NCI-H526 (cell line): Measurements from ENCODE around the gene ZKSCAN8.
"Not testable (repeated sequence)": the region's sequence is repeated elsewhere in the genome, so short reads cannot be mapped to it uniquely, and the experiment has no call there.

Source experiments
- DNase-seq, 2 experiments: peaks; one replicate each; lab custom pipeline; 2025; lab: John Stamatoyannopoulos, UW

ZKSCAN8 gene

DNA sequence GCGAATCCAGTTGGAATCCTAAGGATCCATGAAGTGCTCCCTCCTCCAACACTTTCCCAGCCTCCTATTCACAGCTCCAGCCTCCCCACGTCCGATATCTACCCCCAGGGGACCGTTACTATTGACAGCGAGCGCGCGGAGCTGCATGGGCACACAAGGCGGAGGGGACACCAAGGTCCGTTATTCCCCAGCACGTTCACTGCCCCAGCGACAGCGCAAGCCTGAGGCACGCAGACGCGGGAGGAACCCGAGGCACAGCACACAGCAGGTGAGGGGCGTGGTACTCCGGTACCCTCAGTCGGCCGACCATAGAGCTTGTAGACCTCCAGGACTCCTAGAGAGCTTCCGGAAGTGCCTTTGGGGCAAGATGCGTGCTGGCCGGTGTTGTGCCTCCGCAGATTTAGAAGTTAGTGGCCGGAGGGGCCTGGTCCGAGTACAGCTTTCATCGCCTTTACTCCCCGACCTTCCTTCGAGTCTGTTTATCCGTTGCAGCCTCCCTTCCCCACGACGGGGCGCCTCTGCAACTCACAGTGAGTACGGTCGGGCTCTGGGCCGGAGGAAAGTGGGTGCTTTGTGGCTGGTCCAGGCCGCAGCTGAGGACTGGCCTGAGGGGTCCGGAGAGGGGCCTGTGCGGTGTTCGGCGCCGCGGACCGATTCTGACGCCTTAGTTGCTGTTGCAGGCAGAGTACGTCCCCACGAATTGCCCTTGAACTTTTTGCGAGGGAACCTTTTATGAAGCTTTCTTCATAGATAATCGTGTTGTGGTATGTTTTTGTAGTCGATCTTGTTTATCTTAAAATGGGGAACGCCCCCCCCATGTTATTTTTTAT lies at the start of gene ZKSCAN8:
Gene ZKSCAN8 (plus strand): TSS at position 384 of the 830 bp plus-strand sequence. CDS start 6,525 bp downstream, outside the sequence.
- DNase-seq: peak; percentile 92 to 97

- DNase-seq: not testable (repeated sequence)
Measured at GRCh38 chr6:28102222-28102621, 39.5 kb upstream of the ZKSCAN8 start.

DNA sequence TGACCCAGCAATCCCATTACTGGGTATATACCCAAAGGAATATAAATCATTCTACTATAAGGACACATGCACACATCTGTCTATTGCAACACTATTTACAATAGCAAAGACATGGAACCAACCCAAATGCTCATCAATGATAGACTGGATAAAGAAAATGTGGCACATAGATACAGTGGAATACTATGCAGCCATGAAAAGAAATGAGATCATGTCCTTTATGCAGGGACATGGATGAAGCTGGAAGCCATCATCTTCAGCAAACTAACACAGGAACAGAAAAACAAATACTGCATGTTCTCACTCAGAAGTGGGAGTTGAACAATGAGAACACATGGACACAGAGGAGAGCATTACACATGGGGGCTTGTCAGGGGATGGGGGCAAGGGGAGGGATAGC lies 39.0 kb upstream of the ZKSCAN8 start:
- DNase-seq: not testable (repeated sequence)

- peak; percentile 73 to 91 for DNase-seq
Measured at GRCh38 chr6:28104392-28105244, 37.1 kb upstream of the ZKSCAN8 start.

GRCh38 chr6:28105245-28105639 lies 36.4 kb upstream of the ZKSCAN8 start:
- peak in 1 of 2 experiments; percentile 20 for DNase-seq

- no peak for DNase-seq
Measured at GRCh38 chr6:28107506-28107905, 34.2 kb upstream of the ZKSCAN8 start.

DNA sequence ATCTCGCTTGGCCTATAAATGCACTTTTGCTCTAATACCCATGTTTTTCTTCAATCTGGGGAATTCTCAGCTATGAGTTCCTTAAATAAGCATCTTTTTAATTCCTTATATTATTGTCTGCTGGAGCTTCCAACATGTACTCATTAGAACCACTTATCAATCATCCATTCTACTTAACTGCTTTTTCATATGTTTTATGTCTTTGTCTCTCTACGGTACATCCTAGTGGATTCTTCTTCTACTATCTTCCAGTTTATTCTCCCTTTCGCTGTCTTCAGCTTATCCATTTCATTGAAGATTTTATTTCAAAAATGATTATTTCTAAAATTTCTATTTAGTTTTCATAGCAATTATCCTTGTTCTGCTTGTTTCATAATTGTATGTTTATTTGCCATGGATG lies 29.7 kb upstream of the ZKSCAN8 start:
- DNase-seq: no peak

GRCh38 chr6:28115799-28116198 lies 25.9 kb upstream of the ZKSCAN8 start:
- DNase-seq: no peak

DNA sequence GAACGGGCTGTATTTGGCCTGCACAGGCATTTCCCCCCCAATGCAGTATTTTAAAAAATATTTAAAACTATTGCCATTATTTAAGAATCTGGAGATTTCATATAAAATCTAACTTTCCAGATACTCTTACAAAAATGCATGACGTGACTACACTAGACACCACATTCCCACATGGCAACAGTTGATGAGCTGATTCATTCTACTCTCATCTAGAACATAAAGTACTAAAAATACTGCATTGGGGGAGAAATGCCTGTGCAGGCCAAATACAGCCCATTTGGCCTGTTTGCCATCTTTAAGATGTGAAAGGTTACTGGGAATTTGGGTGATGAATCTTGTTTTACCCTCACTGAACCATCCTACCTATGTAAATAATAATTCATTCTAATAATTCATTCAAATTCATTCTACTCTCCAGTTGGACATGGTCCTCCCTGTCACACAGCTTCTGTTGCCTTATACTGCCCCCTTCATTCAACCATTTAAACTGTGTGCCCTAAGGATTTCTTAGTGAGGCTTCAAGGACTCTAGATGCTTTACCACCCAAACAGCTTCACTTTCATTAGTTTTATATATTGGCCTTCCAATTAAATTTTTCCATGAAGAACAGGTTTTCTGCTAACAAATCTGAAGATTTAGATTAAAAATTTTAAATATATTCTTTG lies 24.2 kb upstream of the ZKSCAN8 start:
- DNase-seq: peak in 1 of 2 experiments; percentile 26

GRCh38 chr6:28118217-28118616 lies 23.5 kb upstream of the ZKSCAN8 start:
- DNase-seq: no peak

GRCh38 chr6:28121876-28122275 lies 19.8 kb upstream of the ZKSCAN8 start:
- DNase-seq: no peak

DNA sequence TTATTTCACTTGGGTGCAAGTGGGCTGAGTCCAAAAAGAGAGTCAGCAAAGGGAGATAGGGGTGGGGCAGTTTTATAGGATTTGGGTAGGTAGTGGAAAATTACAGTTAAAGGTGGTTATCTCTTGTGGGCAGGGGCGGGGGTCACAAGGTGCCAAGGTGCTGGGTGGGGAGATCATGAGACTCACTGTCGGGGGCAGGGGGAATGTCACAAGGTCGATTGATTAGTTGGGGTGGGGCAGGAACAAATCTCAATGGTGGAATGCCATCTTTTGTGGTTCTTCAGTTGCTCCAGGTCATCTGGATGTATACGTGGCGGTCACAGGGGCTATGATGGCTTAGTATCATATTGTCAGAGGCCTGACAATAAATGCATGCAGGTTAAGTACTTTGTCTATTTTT lies 19.4 kb upstream of the ZKSCAN8 start:
- DNase-seq: not testable (repeated sequence)

DNA sequence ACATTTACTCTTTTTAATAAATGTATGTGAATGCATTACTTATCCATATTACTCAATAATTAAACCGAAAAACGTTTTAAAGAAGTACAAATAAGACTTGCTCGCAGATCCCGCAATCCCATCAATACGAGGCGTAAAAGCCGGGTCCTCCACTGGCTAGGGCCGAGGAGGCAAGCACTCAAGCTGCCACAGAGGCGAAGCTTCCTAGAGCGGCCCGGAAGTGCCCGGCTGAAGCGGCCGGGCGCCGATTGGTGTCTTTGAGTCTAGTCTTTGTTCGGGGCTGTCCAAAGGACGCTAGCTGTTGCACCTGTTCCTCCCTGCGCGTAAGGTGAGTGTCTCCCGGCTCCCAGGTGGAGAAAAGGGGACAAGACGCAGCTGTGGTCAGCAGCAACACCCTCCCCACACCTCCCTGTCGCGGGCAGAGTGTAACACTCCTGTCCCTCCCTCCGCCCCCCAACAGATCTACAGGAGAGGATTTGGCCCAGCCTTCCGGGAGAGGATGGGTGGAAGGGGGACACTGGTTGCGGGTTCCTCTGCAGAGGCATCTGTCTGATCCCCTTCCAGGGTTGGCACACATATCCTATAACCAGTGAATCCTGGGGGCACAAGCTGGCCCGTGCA lies 17.2 kb upstream of the ZKSCAN8 start, which contains the start of gene ZSCAN16:
Gene ZSCAN16 (plus strand): TSS at position 260 of the 621 bp plus-strand sequence. CDS start 835 bp downstream, outside the sequence.
- peak; percentile 84 to 95 for DNase-seq

GRCh38 chr6:28124971-28125353 lies 16.7 kb upstream of the ZKSCAN8 start:
- no peak for DNase-seq

GRCh38 chr6:28125401-28125800 lies 16.3 kb upstream of the ZKSCAN8 start:
- DNase-seq: no peak

DNA sequence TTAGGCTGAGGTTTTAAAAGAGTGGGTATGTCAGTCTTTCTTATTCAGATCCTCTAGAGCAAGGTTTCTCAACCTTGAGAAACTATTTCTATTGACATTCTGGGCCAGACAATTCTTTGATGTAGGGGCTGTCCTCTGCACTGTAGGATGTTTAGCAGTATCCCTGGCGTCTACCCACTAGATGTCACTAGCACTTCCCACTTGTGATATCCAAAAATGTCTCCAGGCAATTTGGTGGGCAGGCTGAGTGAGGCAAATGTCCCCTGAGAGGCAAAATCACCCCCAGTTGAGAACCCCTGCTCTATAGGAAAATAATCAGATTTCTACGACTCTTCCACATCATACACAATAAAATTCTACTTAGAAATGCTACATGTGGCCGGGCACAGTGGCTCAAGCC lies 7.7 kb upstream of the ZKSCAN8 start:
- peak; percentile 12 to 58 for DNase-seq

DNA sequence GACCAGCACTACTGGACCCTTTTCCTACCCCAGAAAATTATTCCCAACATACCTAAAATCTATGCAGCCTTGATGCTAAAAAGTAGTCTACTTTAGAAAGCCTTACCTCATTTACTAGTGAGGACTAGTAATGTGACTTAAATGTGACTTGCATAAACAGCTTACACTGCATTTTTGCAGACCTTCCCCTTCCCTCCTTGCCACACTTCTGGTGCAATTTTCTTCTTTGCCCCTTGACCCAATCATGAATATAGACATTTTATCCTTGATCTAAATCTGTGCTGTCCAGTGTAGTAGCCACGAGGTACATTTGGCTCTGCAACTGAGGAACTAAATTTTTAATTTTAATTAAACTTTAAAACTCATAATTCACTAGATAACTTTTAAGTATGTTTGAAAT lies 7.0 kb upstream of the ZKSCAN8 start:
- no peak for DNase-seq

DNA sequence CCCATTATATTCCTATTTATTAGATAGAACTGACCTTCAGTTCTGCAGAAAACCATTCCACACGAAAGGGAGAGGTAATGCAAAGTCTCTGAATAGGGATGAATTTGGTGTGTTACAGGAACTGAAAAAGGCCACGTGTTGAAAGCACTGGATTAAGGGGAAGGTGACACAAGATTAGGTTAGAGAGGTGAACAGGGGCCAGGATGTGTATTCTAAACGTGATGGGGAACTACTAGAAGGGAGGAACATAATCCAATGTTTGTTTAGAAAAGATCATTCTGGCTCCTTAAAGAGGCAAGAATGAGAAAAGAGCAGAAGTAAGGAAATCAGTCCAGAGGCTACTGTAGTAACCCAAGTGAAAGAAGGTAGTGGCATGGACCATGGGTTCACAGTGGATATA lies 6.3 kb upstream of the ZKSCAN8 start:
- no peak for DNase-seq

DNA sequence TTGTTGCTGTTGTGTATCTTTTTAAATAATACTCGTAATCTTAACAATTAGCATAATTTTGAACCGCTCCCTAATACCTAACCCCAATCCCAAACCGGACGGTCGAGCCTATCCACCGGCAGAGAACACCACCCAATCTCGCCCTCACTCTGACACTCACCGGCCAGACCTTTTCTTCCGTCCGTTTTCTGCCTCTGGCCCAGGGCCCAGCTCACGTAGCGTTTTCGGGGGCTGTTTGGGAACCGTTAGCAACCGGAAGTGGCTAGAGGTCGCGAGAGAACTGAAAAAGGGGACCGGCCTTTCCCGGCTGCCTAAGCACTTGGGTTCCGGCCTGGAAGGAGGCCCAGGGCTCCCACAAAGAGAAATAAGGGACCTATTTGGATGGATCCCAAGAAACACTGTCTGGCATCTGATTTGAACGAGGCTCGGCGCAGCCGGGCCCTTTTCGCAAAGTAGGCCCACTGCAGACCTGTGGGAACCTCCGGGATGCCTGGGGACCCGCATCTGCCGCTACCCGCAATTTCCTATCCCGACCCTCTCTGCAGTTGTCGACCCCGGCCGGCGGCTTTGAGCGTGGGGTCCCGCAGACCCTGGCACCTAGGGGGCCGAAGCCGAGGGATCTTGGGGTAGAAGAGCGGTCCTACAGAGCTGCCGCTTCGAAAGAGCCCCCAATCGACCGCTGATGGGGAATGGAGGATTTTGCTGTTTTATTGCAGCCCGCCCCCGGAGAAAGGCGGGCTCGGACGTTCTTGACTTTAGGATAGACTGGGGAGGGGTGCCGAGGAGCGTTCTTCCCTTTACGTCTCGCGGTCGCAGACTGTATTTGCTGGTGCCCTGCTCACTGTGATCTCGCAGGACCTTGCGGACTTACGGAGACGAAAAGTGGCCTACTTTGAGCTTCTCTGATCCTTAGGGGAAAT lies 4.8 kb upstream of the ZKSCAN8 start:
- DNase-seq: peak; percentile 73 to 94

GRCh38 chr6:28137505-28137981 lies 4.1 kb upstream of the ZKSCAN8 start:
- peak in 1 of 2 experiments; percentile 36 for DNase-seq
